ENCODE measurements around the gene RNF167.
A peak's percentile ranks its signal among the peaks of the same experiment; 100 is the strongest.

RNF167 gene

DNA sequence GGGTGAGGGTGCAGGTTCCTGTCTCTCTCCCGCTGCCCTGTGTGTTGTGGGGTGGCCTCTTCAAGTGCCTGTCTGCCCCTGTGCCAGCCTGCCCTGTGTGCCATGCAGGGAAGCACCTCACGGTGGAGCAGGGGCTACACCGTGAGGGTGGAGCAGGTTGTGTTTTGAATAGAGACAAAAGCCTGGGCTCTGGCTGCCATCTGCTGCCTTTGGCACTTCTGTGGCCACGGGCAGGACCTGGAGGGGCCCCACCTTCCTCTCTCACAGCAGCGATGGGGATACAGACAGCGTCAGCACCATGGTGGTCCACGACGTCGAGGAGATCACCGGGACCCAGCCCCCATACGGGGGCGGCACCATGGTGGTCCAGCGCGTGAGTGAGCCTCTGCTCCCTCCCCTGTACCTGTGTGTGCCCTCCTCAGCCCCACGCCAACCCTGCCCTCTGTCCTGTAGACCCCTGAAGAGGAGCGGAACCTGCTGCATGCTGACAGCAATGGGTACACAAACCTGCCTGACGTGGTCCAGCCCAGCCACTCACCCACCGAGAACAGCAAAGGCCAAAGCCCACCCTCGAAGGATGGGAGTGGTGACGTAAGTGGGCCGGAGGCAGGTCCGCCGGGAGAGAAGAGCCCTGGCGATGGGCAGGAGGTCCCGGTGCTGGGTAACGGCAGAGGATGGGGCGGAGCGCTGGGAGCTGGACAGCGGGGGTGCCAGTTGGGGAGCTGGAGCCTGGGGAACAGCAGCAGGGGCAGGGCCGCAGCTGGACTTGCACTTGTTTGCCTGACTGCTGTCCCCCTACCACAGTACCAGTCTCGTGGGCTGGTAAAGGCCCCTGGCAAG is 46.1 kb upstream of the RNF167 start:
- H3K4me1 ChIP-seq (ENCODE audit: control insufficient read depth in 1 of 2, insufficient read depth in 1 of 2, low read depth in 1 of 2, low read length in 1 of 2) = peaks cover 2 to 5% of the 10 kb centered on the region in 2 experiments
- TF ChIP-seq, protein P1, sequence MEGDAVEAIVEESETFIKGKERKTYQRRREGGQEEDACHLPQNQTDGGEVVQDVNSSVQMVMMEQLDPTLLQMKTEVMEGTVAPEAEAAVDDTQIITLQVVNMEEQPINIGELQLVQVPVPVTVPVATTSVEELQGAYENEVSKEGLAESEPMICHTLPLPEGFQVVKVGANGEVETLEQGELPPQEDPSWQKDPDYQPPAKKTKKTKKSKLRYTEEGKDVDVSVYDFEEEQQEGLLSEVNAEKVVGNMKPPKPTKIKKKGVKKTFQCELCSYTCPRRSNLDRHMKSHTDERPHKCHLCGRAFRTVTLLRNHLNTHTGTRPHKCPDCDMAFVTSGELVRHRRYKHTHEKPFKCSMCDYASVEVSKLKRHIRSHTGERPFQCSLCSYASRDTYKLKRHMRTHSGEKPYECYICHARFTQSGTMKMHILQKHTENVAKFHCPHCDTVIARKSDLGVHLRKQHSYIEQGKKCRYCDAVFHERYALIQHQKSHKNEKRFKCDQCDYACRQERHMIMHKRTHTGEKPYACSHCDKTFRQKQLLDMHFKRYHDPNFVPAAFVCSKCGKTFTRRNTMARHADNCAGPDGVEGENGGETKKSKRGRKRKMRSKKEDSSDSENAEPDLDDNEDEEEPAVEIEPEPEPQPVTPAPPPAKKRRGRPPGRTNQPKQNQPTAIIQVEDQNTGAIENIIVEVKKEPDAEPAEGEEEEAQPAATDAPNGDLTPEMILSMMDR (IDR thresholded peaks at IDR 0.05) = no peak
- H3K36me3 ChIP-seq = peaks cover 87% of the 10 kb centered on the region
- H3K9me3 ChIP-seq = no peaks in the 10 kb centered on the region
- peaks cover 8% of the 10 kb centered on the region for H3K27me3 ChIP-seq
- H3K4me3 ChIP-seq (ENCODE audit: low read depth in 1 of 2, low read length in 1 of 2) = no peak overlapping the region
- H3K27ac ChIP-seq = no peak overlapping the region

DNA sequence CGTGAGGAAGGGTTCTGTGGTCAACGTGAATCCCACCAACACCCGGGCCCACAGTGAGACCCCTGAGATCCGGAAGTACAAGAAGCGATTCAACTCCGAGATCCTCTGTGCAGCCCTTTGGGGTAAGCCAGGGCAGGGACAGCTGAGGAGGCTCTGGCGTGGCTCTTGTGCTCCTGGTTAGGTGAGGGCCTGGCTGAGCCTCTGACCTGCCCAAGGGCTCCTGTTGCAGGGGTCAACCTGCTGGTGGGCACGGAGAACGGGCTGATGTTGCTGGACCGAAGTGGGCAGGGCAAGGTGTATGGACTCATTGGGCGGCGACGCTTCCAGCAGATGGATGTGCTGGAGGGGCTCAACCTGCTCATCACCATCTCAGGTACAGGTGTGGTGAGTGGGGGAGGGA is 44.9 kb upstream of the RNF167 start:
- Histone ChIP-seq H3K9me3 (no peaks in the 10 kb centered on the region), H3K4me1 (ENCODE audit: control insufficient read depth in 1 of 2, insufficient read depth in 1 of 2, low read depth in 1 of 2, low read length in 1 of 2) (peaks cover 10 to 13% of the 10 kb centered on the region in 2 experiments), H3K36me3 (peaks cover 77% of the 10 kb centered on the region), H3K27ac (no peak overlapping the region), H3K4me3 (ENCODE audit: low read depth in 1 of 2, low read length in 1 of 2) (no peak overlapping the region), H3K27me3 (peaks cover 16% of the 10 kb centered on the region)
- TF ChIP-seq, protein P1 (IDR thresholded peaks at IDR 0.05) = no peak

DNA sequence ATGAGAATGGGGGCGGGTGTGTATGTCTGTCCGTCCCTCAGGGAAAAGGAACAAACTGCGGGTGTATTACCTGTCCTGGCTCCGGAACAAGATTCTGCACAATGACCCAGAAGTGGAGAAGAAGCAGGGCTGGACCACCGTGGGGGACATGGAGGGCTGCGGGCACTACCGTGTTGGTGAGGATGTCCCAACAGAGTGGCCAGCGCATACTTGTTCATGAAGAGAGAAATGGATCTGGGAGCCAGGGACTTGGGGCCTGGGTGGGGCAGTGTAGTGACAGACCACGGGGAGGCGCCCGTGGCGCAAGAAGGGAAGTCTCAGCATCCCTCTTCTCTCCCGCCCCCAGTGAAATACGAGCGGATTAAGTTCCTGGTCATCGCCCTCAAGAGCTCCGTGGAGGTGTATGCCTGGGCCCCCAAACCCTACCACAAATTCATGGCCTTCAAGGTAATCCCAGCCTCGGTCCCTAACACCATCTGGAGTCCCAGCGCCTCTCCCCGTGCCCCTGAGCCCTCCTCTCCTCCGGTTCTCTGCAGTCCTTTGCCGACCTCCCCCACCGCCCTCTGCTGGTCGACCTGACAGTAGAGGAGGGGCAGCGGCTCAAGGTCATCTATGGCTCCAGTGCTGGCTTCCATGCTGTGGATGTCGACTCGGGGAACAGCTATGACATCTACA is 44.3 kb upstream of the RNF167 start:
- Histone ChIP-seq H3K27me3 (peaks cover 23% of the 10 kb centered on the region), H3K27ac (no peak overlapping the region), H3K9me3 (no peaks in the 10 kb centered on the region), H3K4me1 (ENCODE audit: control insufficient read depth in 1 of 2, insufficient read depth in 1 of 2, low read depth in 1 of 2, low read length in 1 of 2) (peaks cover 17 to 20% of the 10 kb centered on the region in 2 experiments), H3K36me3 (peaks cover 70% of the 10 kb centered on the region), H3K4me3 (ENCODE audit: low read depth in 1 of 2, low read length in 1 of 2) (no peak overlapping the region)
- TF ChIP-seq, protein P1 (IDR thresholded peaks at IDR 0.05) = peak; percentile 23

DNA sequence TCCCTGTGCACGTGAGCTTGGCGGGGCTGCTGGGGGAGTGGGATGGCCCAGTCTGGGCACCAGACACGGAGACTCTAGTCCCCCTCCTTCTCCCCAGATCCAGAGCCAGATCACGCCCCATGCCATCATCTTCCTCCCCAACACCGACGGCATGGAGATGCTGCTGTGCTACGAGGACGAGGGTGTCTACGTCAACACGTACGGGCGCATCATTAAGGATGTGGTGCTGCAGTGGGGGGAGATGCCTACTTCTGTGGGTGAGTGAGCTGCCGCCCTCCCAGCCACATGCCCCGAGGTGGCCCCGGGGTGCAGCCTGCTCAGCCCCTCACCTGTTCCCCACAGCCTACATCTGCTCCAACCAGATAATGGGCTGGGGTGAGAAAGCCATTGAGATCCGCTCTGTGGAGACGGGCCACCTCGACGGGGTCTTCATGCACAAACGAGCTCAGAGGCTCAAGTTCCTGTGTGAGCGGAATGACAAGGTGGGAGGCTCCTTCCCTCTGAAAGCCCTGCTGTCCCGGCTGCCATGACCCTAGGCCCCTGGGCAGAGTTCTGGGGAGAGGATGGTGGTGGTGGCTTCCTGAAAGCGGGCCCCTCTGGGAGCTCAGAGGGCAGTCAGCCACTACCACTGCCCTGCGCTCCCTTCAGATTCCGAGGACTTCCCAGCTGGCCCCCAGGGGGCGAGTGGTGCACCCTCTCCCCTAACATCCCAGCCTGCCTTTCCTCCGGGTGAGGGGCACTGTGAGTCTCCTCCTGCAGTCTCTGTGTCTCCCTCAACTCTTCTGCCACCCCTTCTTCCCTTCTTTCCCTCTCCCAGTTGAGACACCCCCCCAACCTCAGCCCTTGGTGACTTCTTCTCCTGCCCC is 43.5 kb upstream of the RNF167 start:
- Histone ChIP-seq H3K9me3 (no peaks in the 10 kb centered on the region), H3K27me3 (peaks cover 30% of the 10 kb centered on the region), H3K4me3 (ENCODE audit: low read depth in 1 of 2, low read length in 1 of 2) (no peak overlapping the region), H3K27ac (no peak overlapping the region), H3K36me3 (peaks cover 62% of the 10 kb centered on the region), H3K4me1 (ENCODE audit: control insufficient read depth in 1 of 2, insufficient read depth in 1 of 2, low read depth in 1 of 2, low read length in 1 of 2) (peaks cover 24 to 28% of the 10 kb centered on the region in 2 experiments)
- TF ChIP-seq, protein P1 (IDR thresholded peaks at IDR 0.05) = no peak

DNA sequence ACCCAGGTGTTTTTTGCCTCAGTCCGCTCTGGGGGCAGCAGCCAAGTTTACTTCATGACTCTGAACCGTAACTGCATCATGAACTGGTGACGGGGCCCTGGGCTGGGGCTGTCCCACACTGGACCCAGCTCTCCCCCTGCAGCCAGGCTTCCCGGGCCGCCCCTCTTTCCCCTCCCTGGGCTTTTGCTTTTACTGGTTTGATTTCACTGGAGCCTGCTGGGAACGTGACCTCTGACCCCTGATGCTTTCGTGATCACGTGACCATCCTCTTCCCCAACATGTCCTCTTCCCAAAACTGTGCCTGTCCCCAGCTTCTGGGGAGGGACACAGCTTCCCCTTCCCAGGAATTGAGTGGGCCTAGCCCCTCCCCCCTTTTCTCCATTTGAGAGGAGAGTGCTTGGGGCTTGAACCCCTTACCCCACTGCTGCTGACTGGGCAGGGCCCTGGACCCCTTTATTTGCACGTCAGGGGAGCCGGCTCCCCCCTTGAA is 42.8 kb upstream of the RNF167 start:
- Histone ChIP-seq H3K27me3 (peaks cover 37% of the 10 kb centered on the region), H3K27ac (no peak overlapping the region), H3K4me1 (ENCODE audit: control insufficient read depth in 1 of 2, insufficient read depth in 1 of 2, low read depth in 1 of 2, low read length in 1 of 2) (peaks cover 28 to 35% of the 10 kb centered on the region in 2 experiments), H3K4me3 (ENCODE audit: low read depth in 1 of 2, low read length in 1 of 2) (no peak overlapping the region), H3K36me3 (peaks cover 56% of the 10 kb centered on the region), H3K9me3 (no peaks in the 10 kb centered on the region)
- TF ChIP-seq, protein P1 (IDR thresholded peaks at IDR 0.05) = no peak

Data from neutrophil (primary cell).